Stimulated activated CD8-positive, alpha-beta memory T cell treated with anti-CD3 and anti-CD28 coated beads, Interleukin-12 subunit alpha, Interleukin-12 subunit beta, amount 100 ng/mL, for 24 hours (primary cell): Measurements from ENCODE around the gene STAT3.
"Not testable (repeated sequence)": the region's sequence is repeated elsewhere in the genome, so short reads cannot be mapped to it uniquely, and the experiment has no call there.

Experiments
- DNase-seq: peaks from one replicate; pipeline ENCODE4 v3.0.0-alpha.2; 2020; ENCODE audit errors: extremely low read depth

Gene STAT3

GRCh38 chr17:42386777-42387657, 1.2 kb downstream of the STAT3 start:
- DNase-seq: no peak

DNA sequence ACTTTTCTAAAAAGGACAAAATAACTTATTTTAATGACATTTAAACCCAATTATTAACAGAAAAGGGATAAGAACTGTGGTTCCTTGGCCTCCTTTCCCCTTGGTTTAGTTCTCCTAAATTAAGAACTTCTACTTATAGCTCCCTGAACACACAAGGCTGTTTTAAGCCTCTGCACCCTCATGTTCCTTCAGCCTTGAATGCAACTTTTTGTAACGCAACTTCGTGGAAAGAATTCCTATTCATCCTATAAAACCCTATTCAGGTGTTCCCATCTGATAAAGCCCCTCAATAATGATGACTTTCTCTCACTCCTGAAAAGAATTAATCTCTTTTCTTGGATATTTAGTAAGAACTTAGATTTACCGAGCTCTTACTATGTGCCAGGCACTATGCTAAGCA, 6.3 kb downstream of the STAT3 start:
- no peak for DNase-seq

DNA sequence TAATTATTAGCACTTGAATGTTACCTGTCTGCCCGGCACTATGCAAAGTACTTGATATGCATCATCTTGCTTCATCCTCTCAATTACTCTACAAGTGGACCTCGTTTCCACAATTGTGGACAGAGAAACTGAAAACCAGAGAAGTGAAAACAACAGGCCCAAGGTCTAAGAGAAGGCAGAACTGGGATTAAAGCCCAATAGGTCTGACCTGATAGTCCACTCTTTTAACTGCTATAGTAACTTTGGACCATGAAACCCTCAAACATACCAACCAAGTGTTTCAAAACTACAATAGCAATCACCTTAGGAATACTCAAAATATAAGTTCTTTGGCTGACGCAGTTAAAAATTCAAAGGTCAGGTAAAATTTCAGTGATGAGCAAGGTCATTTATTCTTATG, 7.3 kb downstream of the STAT3 start:
- no peak for DNase-seq

DNA sequence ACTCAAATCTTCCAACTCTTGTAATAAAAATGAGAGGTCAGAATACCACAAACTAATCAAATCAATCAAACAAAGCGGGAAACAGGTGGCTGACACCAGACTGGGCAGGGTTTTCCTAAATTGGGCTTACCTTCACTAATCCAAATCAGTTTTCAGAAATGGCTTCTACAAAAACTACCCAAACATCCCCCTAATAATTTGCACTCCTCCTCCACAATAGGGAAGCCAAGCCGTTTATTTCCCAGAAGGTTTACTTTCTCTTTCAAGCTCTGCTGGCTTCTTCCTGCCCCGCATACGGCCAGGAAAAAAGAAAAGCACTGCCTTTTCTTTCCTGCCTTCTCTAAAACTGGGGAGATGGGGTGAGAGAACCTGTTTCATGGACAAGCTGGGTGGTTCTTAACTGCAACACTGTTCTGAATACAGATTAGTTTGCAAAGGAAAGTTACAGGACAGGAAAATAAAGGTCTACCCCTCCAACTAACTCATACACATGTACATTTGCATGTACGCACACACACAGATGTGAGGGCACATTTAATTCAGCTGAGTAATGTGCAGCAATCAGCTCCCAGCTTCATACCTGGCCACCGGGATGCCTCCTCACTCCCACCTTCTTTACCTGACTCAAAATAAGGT, 9.2 kb downstream of the STAT3 start:
- no peak for DNase-seq

DNA sequence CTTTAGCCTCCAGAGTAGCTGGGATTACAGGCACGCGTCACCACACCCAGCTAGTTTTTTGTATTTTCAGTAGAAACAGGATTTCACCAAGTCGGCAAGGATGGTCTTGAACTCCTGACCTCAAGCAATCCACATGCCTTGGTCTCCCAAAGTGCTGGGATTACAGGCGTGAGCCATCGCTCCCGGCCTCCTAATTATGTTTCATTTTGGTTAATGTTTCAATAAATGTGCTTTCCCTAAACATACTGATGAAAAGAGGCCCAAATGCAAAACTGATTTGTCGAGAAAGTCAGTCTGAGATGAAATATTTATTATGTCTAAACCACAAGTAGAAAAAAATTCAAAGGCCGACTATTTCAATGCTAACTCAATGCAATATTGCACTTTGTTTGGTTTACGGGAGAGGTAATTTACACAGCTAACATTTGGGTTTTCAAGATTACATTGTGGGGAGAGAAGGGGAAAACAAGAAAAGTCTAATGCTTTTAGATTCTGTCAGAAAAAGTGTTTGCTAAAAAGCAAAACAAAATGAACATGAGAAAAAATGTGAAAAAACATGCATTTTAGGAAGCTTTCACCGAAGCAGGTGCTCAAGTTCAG, 9.8 kb downstream of the STAT3 start:
- no peak for DNase-seq

GRCh38 chr17:42373896-42374295, 14.3 kb downstream of the STAT3 start:
- DNase-seq: no peak

- DNase-seq: no peak
These were observed 16.1 kb downstream of the STAT3 start for GRCh38 chr17:42372142-42372541.

- not testable (repeated sequence) for DNase-seq
These were observed 19.3 kb downstream of the STAT3 start for GRCh38 chr17:42368797-42369561.

DNA sequence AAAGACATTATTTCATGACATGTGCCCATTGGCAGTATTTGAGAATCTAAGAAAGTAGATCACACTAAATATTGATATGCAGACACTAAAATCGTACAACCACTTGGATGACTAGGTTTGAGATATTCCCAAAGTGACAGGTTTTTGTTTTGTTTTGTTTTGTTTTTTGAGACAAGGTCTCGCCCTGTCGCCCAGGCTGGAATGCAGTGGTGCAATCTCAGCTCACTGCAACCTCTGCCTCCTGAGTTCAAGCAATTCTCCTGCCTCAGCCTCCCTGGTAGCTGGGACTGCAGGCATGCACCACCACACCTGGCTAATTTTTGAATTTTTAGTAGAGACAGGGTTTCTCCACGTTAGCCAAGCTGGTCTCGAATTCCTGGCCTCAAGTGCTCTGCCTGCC, 19.9 kb downstream of the STAT3 start:
- DNase-seq: not testable (repeated sequence)

- DNase-seq: not testable (repeated sequence)
These were observed 21.8 kb downstream of the STAT3 start for GRCh38 chr17:42366176-42367023.

DNA sequence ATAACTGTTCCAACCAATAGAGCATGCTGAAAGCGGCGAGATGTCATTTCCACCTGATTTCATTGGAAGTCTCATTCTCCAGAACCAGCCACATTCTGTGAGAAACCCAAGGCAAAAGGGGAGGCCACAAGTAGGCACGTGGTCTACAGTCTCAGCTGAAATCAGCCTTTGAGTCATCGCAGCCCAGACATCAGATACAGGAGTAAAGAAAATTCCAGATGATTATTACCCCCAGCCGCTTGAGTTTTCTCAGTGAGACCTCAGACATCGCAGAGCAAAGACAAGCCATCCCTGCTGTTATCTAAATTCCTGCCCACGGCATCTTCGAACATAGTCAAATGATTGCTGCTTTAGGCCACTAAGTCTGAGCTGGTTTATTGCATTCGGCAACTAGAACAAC, 23.1 kb downstream of the STAT3 start:
- DNase-seq: no peak

DNA sequence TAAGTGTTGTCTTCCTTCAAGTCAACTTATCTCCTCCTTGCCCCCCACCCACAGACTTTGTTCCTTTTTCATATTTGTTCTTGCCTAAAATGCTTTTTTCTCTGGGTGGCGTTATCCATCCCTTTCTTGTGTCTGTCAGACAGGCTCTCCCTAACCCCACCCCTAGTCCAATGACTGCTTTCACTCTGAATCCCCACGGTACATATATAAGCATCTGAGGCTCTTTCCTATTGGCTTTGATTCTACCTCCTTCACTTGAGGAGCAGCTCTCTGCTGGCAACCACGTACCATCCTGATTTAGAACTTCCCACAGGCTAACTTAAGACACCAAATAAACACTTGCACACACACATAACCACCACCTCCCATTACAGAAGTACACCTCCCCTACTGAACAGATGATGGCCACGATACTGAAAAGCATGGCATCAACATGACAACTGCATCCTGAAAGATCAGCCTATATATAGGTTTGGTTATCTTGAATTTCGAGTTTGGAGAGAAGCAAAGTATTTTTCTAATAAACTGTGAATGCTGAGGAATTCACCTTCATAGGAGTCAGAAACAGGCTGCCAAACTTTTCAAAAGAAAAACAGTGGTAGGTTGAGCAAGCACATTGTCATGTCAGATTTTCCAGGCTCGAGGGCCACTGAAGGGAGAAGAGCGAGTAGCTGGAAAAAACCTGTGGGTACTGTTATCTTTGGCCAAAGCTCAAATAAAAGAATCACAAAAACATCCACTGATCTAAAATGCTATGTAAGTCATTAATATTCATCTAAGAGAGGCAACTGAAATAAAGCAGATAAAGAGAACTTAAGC, 24.3 kb downstream of the STAT3 start:
- no peak for DNase-seq

DNA sequence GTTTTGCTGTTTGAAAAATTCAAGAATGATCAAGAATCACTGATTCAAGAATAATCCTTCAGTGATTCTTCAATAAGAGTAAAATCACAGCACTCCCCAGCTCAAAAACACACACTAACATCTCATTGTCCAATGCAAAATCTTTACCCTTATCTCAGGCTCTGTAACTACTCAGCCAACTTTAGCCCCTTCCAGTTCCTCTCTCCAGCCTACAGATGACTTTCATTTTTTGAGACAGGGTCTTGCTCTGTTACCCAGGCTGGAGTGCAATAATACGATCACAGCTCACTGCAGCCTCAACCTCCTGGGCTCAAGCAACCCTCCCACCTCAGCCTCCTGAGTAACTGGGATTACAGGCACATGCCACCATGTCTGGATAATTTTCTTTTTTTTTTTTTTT, 25.0 kb downstream of the STAT3 start:
- no peak for DNase-seq

- no peak for DNase-seq
These were observed 25.8 kb downstream of the STAT3 start for GRCh38 chr17:42362245-42362961.

- no peak for DNase-seq
These were observed 26.5 kb downstream of the STAT3 start for GRCh38 chr17:42361781-42362186.

GRCh38 chr17:42360388-42360787, 27.9 kb downstream of the STAT3 start:
- not testable (repeated sequence) for DNase-seq

GRCh38 chr17:42359133-42359532, 29.1 kb downstream of the STAT3 start:
- DNase-seq: no peak

GRCh38 chr17:42358434-42358833, 29.8 kb downstream of the STAT3 start:
- no peak for DNase-seq

DNA sequence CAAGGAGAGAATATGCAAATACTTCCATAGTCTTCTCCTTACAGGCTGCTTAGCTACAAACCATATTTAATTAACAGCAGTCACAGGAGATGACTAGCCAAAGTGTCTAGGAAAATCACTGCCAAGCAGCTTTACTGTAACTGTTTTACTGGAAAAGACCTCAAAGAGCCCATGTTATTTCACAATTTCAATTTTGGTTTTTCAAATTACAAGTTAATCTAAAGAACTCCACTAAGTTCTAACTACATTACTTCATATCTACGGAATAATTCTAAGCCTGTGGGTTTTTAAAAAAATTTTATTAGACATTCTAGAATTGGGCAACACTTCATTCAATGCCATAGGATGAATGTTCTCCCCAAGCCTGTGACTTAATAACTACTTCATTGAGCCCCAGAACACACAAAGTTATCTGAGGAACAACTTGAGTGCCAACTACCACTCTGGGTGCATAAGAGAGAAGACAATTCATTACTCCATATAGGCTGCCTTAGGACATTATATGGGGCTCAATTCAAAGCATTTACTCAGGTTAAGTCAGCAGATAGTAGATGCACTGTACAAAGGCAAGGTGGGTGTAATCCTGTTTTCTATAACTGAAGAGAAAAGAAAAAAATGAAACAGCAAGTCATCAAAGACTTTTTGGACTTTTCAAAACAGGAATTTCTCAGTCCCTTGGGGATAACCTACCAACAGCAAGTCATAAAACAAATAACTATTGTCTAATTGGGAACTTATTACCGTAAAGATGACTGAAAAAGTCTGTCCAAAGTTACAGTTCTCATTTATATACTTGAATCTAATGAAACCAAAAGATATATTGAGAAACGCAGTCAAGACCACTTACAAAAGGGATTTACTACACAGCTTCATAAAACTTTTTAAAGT, 33.0 kb downstream of the STAT3 start:
- no peak for DNase-seq
